Measurements from ENCODE around the gene UBE2D2.
"Not testable (repeated sequence)": the region's sequence is repeated elsewhere in the genome, so short reads cannot be mapped to it uniquely, and the experiment has no call there.

DNA sequence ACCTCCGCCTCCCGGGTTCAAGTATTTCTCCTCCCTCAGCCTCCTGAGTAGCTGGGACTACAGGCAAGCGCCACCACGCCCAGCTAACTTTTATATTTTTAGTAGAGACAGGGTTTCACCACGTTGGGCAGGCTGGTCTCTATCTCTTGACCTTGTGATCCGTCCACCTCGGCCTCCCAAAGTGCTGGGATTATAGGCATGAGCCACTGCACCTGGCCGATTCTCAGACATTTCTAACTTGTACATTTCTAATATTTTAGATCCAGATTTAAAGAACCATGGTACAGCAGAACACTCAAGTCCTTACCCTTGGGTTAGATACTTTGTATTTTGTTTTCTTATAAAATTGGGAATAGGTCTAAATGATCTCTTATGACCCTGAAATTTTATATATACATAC is 31.9 kb downstream of the UBE2D2 start:
- TF ChIP-seq CTCF (conservative IDR thresholded peaks at IDR 0.05; ENCODE audit: low read depth in 2 of 2); EZH2 (IDR thresholded peaks at IDR 0.05; ENCODE audit: low read depth, unreplicated experiment); POLR2AphosphoS5 (IDR thresholded peaks at IDR 0.05; ENCODE audit: low read depth): not testable (repeated sequence)
